Ascending aorta (tissue), 2 donors: ENCODE measurements around the gene TBC1D24. TPM values are rescaled to one million over a fixed set of nuclear protein-coding genes. Genes with fewer than 3 reads are reported as not detected.

Experiments
- DNase-seq, 2 donors: peaks; one replicate each; pipeline ENCODE4 v3.0.0-alpha.2; 2019; ENCODE audit warnings: low spot score in 2 of 2
- H3K27ac ChIP-seq, 2 donors: fragments of 200-600 bp; sonication (generic); one replicate each; pipeline ENCODE4 v1.5.1; 2016 to 2017; ENCODE audit warnings: mild to moderate bottlenecking in 1 of 2
- H3K27me3 ChIP-seq: fragments of 200-600 bp; sonication (generic); one replicate; pipeline ENCODE4 v1.5.1; 2017
- H3K36me3 ChIP-seq, 2 donors: fragments of 200-600 bp; sonication (generic); one replicate each; pipeline ENCODE4 v1.5.1; 2016
- H3K4me1 ChIP-seq, 2 donors: fragments of 200-600 bp; sonication (generic); one replicate each; pipeline ENCODE4 v1.5.1; 2016 to 2017; ENCODE audit warnings: mild to moderate bottlenecking in 1 of 2
- H3K4me3 ChIP-seq, 2 donors: fragments of 200-600 bp; sonication (generic); one replicate each; pipeline ENCODE4 v1.5.1; 2016 to 2017; ENCODE audit warnings: mild to moderate bottlenecking in 1 of 2
- H3K9me3 ChIP-seq, 2 donors: fragments of 200-600 bp; sonication (generic); one replicate each; pipeline ENCODE4 v1.5.1; 2016
- CTCF ChIP-seq, 3 experiments: fragments of 200-600 bp in 2 of 3; fragments of 450-650 bp in 1 of 3; sonication (generic) in 2 of 3; IDR thresholded peaks; one replicate each; pipeline ENCODE4 v1.5.1; 2016 to 2019; ENCODE audit warnings: antibody characterized with exemption in 3 of 3, mild to moderate bottlenecking in 1 of 3, moderate library complexity in 1 of 3
- intact Hi-C: fragments of 100-400 bp; cut with DNase I; formaldehyde crosslinking; loops from one replicate; pipeline ENCODE4 v1.15.1; 2023
- total RNA-seq: library from RNA; depleted of rRNA; stranded (reverse); fragments of >200 nt; gene quantifications from one replicate; pipeline ENCODE4 v1.1.0, GENCODE V29; 2016

Gene TBC1D24
- total RNA-seq, 1 donor from 2014 or later = 22.5 TPM

- no peak for TF ChIP-seq CTCF (IDR thresholded peaks at IDR 0.05)
- Histone ChIP-seq H3K27me3 (no peaks in the 10 kb centered on the region), H3K36me3 (no peaks in the 10 kb centered on the region), H3K27ac (no peak overlapping the region), H3K4me1 (no peaks in the 10 kb centered on the region), H3K9me3 (no peaks in the 10 kb centered on the region), H3K4me3 (no peak overlapping the region)
- no peak for DNase-seq
- intact Hi-C loops = no loop called here
These were observed 22.3 kb upstream of the TBC1D24 start for GRCh38 chr16:2452650-2453049.

- H3K4me1 ChIP-seq = peaks cover 0 to 5% of the 10 kb centered on the region in 2 donors
- no peak for DNase-seq
- no peak overlapping the region for H3K27ac ChIP-seq
- H3K4me3 ChIP-seq = no peak overlapping the region
- H3K27me3 ChIP-seq = no peaks in the 10 kb centered on the region
- H3K36me3 ChIP-seq = no peaks in the 10 kb centered on the region
- no peak for TF ChIP-seq CTCF (IDR thresholded peaks at IDR 0.05)
- intact Hi-C loops = no loop called here
- no peaks in the 10 kb centered on the region for H3K9me3 ChIP-seq
These were observed 19.7 kb upstream of the TBC1D24 start for GRCh38 chr16:2455081-2455845.

- H3K9me3 ChIP-seq = no peaks in the 10 kb centered on the region
- intact Hi-C loops = no loop called here
- H3K4me1 ChIP-seq = peaks cover 0 to 8% of the 10 kb centered on the region in 2 donors
- no peaks in the 10 kb centered on the region for H3K36me3 ChIP-seq
- DNase-seq = no peak
- H3K27me3 ChIP-seq = no peaks in the 10 kb centered on the region
- no peak overlapping the region for H3K27ac ChIP-seq
- TF ChIP-seq CTCF (IDR thresholded peaks at IDR 0.05) = no peak
- no peak overlapping the region for H3K4me3 ChIP-seq
These were observed 18.3 kb upstream of the TBC1D24 start for GRCh38 chr16:2456551-2457153.

GRCh38 chr16:2457267-2457666, 17.7 kb upstream of the TBC1D24 start:
- intact Hi-C loops = no loop called here
- TF ChIP-seq CTCF (IDR thresholded peaks at IDR 0.05) = no peak
- Histone ChIP-seq H3K27ac (no peak overlapping the region), H3K9me3 (no peaks in the 10 kb centered on the region), H3K27me3 (no peaks in the 10 kb centered on the region), H3K4me3 (no peak overlapping the region), H3K36me3 (no peaks in the 10 kb centered on the region), H3K4me1 (peaks cover 0 to 8% of the 10 kb centered on the region in 2 donors)
- DNase-seq = no peak

GRCh38 chr16:2457946-2458345, 17.0 kb upstream of the TBC1D24 start:
- Histone ChIP-seq H3K27me3 (no peaks in the 10 kb centered on the region), H3K36me3 (no peaks in the 10 kb centered on the region), H3K4me3 (no peak overlapping the region), H3K9me3 (no peaks in the 10 kb centered on the region), H3K27ac (no peak overlapping the region), H3K4me1 (peaks cover 0 to 8% of the 10 kb centered on the region in 2 donors)
- intact Hi-C loops = loop anchor here (2.0 kb wide), 1 partner anchor 55 kb away; the partner anchor contains the start of gene ATP6V0C
- DNase-seq = no peak
- no peak for TF ChIP-seq CTCF (IDR thresholded peaks at IDR 0.05)
